ENCODE results near the gene BIRC5. TPM values are rescaled to one million over a fixed set of nuclear protein-coding genes. Genes with fewer than 3 reads are reported as not detected.
A peak's percentile ranks its signal among the peaks of the same experiment; 100 is the strongest.

BIRC5 gene
- total RNA-seq, 1 experiment from 2014 or later: 140 TPM

GRCh38 chr17:78232859-78233173, 18.8 kb downstream of the BIRC5 start:
- Histone ChIP-seq H3K4me1 (ENCODE audit: control insufficient read depth in 1 of 2, insufficient read depth in 2 of 2, low read length in 2 of 2) (no peaks in the 10 kb centered on the region), H3K79me2 (ENCODE audit: insufficient read depth, low read length) (no peaks in the 10 kb centered on the region), H2AFZ (ENCODE audit: low read depth, low read length, poor library complexity, severe bottlenecking) (no peak overlapping the region), H3K4me3 (replicated peaks in 1 of 2; ENCODE audit: low read depth in 1 of 2, low read length in 2 of 2) (no peak overlapping the region), H3K36me3 (ENCODE audit: control insufficient read depth in 1 of 2, insufficient read depth in 2 of 2, low read length in 2 of 2) (no peaks in the 10 kb centered on the region), H3K9me3 (ENCODE audit: control insufficient read depth in 1 of 2, insufficient read depth in 1 of 2, low read depth in 1 of 2, low read length in 2 of 2) (no peaks in the 10 kb centered on the region), H3K9ac (ENCODE audit: low read length) (no peak overlapping the region), H4K20me1 (ENCODE audit: insufficient read depth) (no peaks in the 10 kb centered on the region), H3K27me3 (ENCODE audit: insufficient read depth, low read length) (no peaks in the 10 kb centered on the region), H3K27ac (ENCODE audit: low read depth, low read length) (no peak overlapping the region), H3K9me2 (ENCODE audit: insufficient read depth) (no peaks in the 10 kb centered on the region), H3K4me2 (ENCODE audit: low read length) (no peak overlapping the region)
- TF ChIP-seq ZNF274 (IDR thresholded peaks at IDR 0.05; ENCODE audit: low read depth, low read length): no peak
- no TSS peak for BruUV-seq (replicated peaks)
- POLR2A ChIA-PET: no interaction called here
- RAD21 ChIA-PET (ENCODE audit: low non-redundant PET in 1 of 2, low total read pairs in 2 of 2, uncharacterized antibody in 2 of 2, unreplicated experiment in 2 of 2): no interaction called here
- intact Hi-C loops (cut with micrococcal nuclease): no loop called here
- CTCF ChIA-PET: no interaction called here
- ATAC-seq (no peak), DNase-seq (ENCODE audit: low read depth, low spot score) (no peak)

DNA sequence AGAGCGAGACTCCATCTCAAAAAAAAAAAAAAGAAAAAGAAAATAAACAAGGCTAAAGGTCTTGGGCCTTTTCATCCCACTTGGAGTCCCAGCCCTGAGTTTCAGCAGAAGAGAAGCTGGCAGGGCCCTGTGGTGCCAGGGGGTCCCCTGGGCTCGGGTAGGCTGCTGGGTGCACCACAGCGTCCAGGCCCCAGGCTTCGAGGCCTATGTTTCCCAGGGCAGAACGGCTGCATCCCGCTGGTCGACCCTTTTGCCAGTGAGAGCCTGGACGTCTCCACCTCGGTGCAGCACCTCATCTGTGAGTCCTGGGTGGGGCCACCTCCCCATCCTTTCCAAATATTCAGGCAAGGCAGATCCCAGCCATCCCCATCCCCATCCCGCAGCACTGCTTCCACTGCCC, 19.6 kb downstream of the BIRC5 start:
- Histone ChIP-seq H2AFZ (ENCODE audit: low read depth, low read length, poor library complexity, severe bottlenecking) (no peak overlapping the region), H3K9me2 (ENCODE audit: insufficient read depth) (no peaks in the 10 kb centered on the region), H3K9me3 (ENCODE audit: control insufficient read depth in 1 of 2, insufficient read depth in 1 of 2, low read depth in 1 of 2, low read length in 2 of 2) (no peaks in the 10 kb centered on the region), H3K79me2 (ENCODE audit: insufficient read depth, low read length) (no peaks in the 10 kb centered on the region), H3K9ac (ENCODE audit: low read length) (no peak overlapping the region), H3K4me3 (replicated peaks in 1 of 2; ENCODE audit: low read depth in 1 of 2, low read length in 2 of 2) (no peak overlapping the region), H3K27ac (ENCODE audit: low read depth, low read length) (no peak overlapping the region), H3K27me3 (ENCODE audit: insufficient read depth, low read length) (no peaks in the 10 kb centered on the region), H3K36me3 (ENCODE audit: control insufficient read depth in 1 of 2, insufficient read depth in 2 of 2, low read length in 2 of 2) (no peaks in the 10 kb centered on the region), H3K4me2 (ENCODE audit: low read length) (no peak overlapping the region), H4K20me1 (ENCODE audit: insufficient read depth) (no peaks in the 10 kb centered on the region), H3K4me1 (ENCODE audit: control insufficient read depth in 1 of 2, insufficient read depth in 2 of 2, low read length in 2 of 2) (no peaks in the 10 kb centered on the region)
- no TSS peak for BruUV-seq (replicated peaks)
- intact Hi-C loops (cut with micrococcal nuclease): no loop called here
- DNase-seq (ENCODE audit: low read depth, low spot score) (no peak), ATAC-seq (no peak)
- CTCF ChIA-PET: no interaction called here
- TF ChIP-seq ZFX (IDR thresholded peaks at IDR 0.05) (peak; percentile 5; the same call in 1 of the 2 replicates), JUND (IDR thresholded peaks at IDR 0.05) (no peak), SP1 (IDR thresholded peaks at IDR 0.05; ENCODE audit: low read depth) (no peak), EZH2 (IDR thresholded peaks at IDR 0.05) (no peak)
- TF ChIP-seq, protein P1, sequence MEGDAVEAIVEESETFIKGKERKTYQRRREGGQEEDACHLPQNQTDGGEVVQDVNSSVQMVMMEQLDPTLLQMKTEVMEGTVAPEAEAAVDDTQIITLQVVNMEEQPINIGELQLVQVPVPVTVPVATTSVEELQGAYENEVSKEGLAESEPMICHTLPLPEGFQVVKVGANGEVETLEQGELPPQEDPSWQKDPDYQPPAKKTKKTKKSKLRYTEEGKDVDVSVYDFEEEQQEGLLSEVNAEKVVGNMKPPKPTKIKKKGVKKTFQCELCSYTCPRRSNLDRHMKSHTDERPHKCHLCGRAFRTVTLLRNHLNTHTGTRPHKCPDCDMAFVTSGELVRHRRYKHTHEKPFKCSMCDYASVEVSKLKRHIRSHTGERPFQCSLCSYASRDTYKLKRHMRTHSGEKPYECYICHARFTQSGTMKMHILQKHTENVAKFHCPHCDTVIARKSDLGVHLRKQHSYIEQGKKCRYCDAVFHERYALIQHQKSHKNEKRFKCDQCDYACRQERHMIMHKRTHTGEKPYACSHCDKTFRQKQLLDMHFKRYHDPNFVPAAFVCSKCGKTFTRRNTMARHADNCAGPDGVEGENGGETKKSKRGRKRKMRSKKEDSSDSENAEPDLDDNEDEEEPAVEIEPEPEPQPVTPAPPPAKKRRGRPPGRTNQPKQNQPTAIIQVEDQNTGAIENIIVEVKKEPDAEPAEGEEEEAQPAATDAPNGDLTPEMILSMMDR (IDR thresholded peaks at IDR 0.05 in 2 of 3, conservative IDR thresholded peaks at IDR 0.05 in 1 of 3; ENCODE audit: borderline replicate concordance in 1 of 3, insufficient read depth in 1 of 3, low read depth in 2 of 3, low read length in 2 of 3): no peak
- RAD21 ChIA-PET (ENCODE audit: low non-redundant PET in 1 of 2, low total read pairs in 2 of 2, uncharacterized antibody in 2 of 2, unreplicated experiment in 2 of 2): no interaction called here
- POLR2A ChIA-PET: no interaction called here

Measured in HCT116 (cell line).